ENCODE results near the gene SRXN1.

DNA sequence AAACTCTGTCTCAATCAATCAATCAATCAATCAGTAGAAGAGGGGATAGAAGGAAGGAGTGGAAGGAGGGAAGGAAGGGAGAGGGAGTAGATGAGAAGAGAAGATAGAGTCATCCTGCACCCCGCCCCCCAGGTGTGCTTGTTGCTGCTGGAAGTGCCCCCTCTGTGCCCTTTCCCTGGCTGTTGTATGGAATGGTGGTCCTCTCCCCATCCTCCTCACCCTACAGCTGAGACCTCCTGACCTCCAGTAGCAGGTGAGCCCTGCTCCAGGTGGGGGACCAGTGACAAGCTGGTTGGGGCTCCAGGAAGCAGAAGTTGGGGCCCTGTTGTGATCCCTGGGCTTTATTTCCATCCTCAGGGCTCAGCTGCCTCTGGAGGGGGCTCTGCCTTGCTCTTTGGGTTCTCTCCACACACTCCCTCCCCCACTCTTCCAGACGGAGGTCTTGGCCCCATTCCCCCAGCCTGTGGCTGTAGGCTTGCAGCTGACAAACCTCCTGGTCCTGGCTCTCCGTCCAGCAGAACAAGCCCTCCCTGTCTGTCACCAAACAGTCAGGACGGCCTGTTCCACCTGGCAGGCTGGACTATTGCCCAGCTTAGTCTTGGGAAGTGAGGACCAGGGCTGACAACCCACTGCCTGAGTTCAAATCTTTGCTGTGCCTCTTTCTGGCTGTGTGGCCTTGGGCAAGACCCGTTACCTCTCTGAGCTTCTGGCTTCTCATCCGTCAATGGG lies 48.6 kb upstream of the SRXN1 start:
- TF ChIP-seq, protein P1, sequence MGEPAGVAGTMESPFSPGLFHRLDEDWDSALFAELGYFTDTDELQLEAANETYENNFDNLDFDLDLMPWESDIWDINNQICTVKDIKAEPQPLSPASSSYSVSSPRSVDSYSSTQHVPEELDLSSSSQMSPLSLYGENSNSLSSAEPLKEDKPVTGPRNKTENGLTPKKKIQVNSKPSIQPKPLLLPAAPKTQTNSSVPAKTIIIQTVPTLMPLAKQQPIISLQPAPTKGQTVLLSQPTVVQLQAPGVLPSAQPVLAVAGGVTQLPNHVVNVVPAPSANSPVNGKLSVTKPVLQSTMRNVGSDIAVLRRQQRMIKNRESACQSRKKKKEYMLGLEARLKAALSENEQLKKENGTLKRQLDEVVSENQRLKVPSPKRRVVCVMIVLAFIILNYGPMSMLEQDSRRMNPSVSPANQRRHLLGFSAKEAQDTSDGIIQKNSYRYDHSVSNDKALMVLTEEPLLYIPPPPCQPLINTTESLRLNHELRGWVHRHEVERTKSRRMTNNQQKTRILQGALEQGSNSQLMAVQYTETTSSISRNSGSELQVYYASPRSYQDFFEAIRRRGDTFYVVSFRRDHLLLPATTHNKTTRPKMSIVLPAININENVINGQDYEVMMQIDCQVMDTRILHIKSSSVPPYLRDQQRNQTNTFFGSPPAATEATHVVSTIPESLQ (CRISPR knock-in tag; IDR thresholded peaks at IDR 0.05): no peak
- no peak for TF ChIP-seq CHD4 (IDR thresholded peaks at IDR 0.05; ENCODE audit: insufficient read depth, insufficient replicate concordance, low read depth, low read length, poor library complexity, severe bottlenecking)

All from K562 (cell line).